IMR-90 (cell line): ENCODE measurements around the gene CPEB2. TPM values are rescaled to one million over a fixed set of nuclear protein-coding genes. Genes with fewer than 3 reads are reported as not detected.
A peak's percentile ranks its signal among the peaks of the same experiment; 100 is the strongest.

Experiments used
- ATAC-seq: fragments of 200-7000 bp; cut with Tn5 transposase; 2 replicates; pipeline ENCODE4 v1.9.1; 2020; ENCODE audit warnings: low read depth, mild to moderate bottlenecking, moderate library complexity
- BruUV-seq: library from RNA; stranded (reverse); fragments of 400-500 nt; replicated peaks from 2 replicates; lab custom pipeline; 2021; lab: Mats Ljungman, UMichigan
- CTCF ChIA-PET: fragments of 300-600 bp; formaldehyde crosslinking; extraction: SDS; loops from one replicate; lab custom pipeline; 2021; ENCODE audit warnings: antibody characterized with exemption; lab: Yijun Ruan, JAX
- POLR2A ChIA-PET: fragments of 300-600 bp; sonication (Branson Sonifier 250); formaldehyde crosslinking; loops from one replicate; lab custom pipeline; 2022; ENCODE audit warnings: antibody characterized with exemption; ENCODE audit not compliant: unreplicated experiment; lab: Charles Lee
- DNase-seq: peaks from one replicate; pipeline ENCODE4 v3.0.0; 2013
- H2AFZ ChIP-seq: replicated peaks from 2 replicates; pipeline ENCODE3; 2013; ENCODE audit warnings: low read length, mild to moderate bottlenecking; ENCODE audit not compliant: poor library complexity
- H2AK5ac ChIP-seq: 2 replicates; pipeline ENCODE4 v1.6.1; 2013; ENCODE audit warnings: low read depth, low read length, inconsistent platforms
- H2AK9ac ChIP-seq: replicated peaks from 2 replicates; pipeline ENCODE3; 2013; ENCODE audit warnings: mild to moderate bottlenecking, low read depth, low read length, moderate library complexity; ENCODE audit not compliant: poor library complexity
- H2BK120ac ChIP-seq: 2 replicates; pipeline ENCODE4 v1.6.1; 2013; ENCODE audit warnings: low read depth, low read length, inconsistent platforms
- H2BK15ac ChIP-seq: 3 replicates; pipeline ENCODE4 v1.6.1; 2013; ENCODE audit warnings: low read depth, low read length, inconsistent platforms
- H2BK20ac ChIP-seq: 2 replicates; pipeline ENCODE4 v1.6.1; 2013; ENCODE audit warnings: low read depth, mild to moderate bottlenecking, inconsistent platforms, low read length, moderate library complexity
- H2BK5ac ChIP-seq: 2 replicates; pipeline ENCODE4 v1.6.1; 2013; ENCODE audit warnings: mild to moderate bottlenecking, low read depth, low read length, inconsistent platforms; ENCODE audit not compliant: poor library complexity, severe bottlenecking
- H3K14ac ChIP-seq: replicated peaks from 2 replicates; pipeline ENCODE4 v1.6.1; 2013; ENCODE audit warnings: low read depth, low read length, inconsistent platforms
- H3K18ac ChIP-seq: 2 replicates; pipeline ENCODE4 v1.6.1; 2013; ENCODE audit warnings: low read depth, low read length, control low read depth
- H3K23ac ChIP-seq: 2 replicates; pipeline ENCODE4 v1.6.1; 2013; ENCODE audit warnings: low read depth, low read length, inconsistent platforms
- H3K27ac ChIP-seq: 2 replicates; pipeline ENCODE4 v1.5.1; 2013; ENCODE audit warnings: mild to moderate bottlenecking, control low read depth, low read length; ENCODE audit not compliant: insufficient read depth
- H3K27me3 ChIP-seq: 2 replicates; pipeline ENCODE4 v1.6.1; 2013; ENCODE audit warnings: low read length; ENCODE audit not compliant: control insufficient read depth, insufficient read depth
- H3K36me3 ChIP-seq: 2 replicates; pipeline ENCODE4 v1.6.1; 2013; ENCODE audit warnings: low read length, mixed read lengths; ENCODE audit not compliant: control insufficient read depth, insufficient read depth
- H3K4ac ChIP-seq: 2 replicates; pipeline ENCODE4 v1.6.1; 2013; ENCODE audit warnings: low read depth, low read length, inconsistent platforms
- H3K4me1 ChIP-seq: 2 replicates; pipeline ENCODE4 v1.6.1; 2013; ENCODE audit warnings: low read length, mixed read lengths; ENCODE audit not compliant: control insufficient read depth, insufficient read depth
- H3K4me2 ChIP-seq: 2 replicates; pipeline ENCODE4 v1.6.1; 2013; ENCODE audit warnings: low read depth, mild to moderate bottlenecking, control low read depth, low read length, moderate library complexity
- H3K4me3 ChIP-seq: 2 replicates; pipeline ENCODE4 v1.5.1; 2013; ENCODE audit warnings: low read depth, mild to moderate bottlenecking, control low read depth, low read length, moderate library complexity; ENCODE audit not compliant: insufficient read depth
- H3K56ac ChIP-seq: 2 replicates; pipeline ENCODE4 v1.6.1; 2013; ENCODE audit warnings: low read length, inconsistent platforms; ENCODE audit not compliant: insufficient read depth; ENCODE audit errors: extremely low read depth
- H3K79me1 ChIP-seq, 2 experiments: 2 replicates each; pipeline ENCODE4 v1.6.1; 2013; ENCODE audit warnings: low read length in 2 of 2, inconsistent platforms in 1 of 2, low read depth in 1 of 2
- H3K9ac ChIP-seq: 2 replicates; pipeline ENCODE4 v1.6.1; 2013; ENCODE audit warnings: low read depth, low read length, control low read depth
- H3K9me1 ChIP-seq: 2 replicates; pipeline ENCODE4 v1.6.1; 2013; ENCODE audit warnings: low read length, inconsistent platforms; ENCODE audit not compliant: insufficient read depth
- H3K9me3 ChIP-seq: 2 replicates; pipeline ENCODE4 v1.6.1; 2013; ENCODE audit warnings: low read length; ENCODE audit not compliant: control insufficient read depth, insufficient read depth
- H4K20me1 ChIP-seq: 2 replicates; pipeline ENCODE4 v1.6.1; 2013; ENCODE audit warnings: low read length, inconsistent platforms; ENCODE audit not compliant: insufficient read depth
- H4K5ac ChIP-seq: 2 replicates; pipeline ENCODE4 v1.6.1; 2013; ENCODE audit warnings: mild to moderate bottlenecking, low read depth, low read length, control low read depth
- H4K8ac ChIP-seq, 2 experiments: 2 replicates each; pipeline ENCODE4 v1.6.1; 2013; ENCODE audit warnings: low read depth in 2 of 2, low read length in 2 of 2, control low read depth in 1 of 2, inconsistent platforms in 1 of 2
- H4K91ac ChIP-seq: 2 replicates; pipeline ENCODE4 v1.6.1; 2013; ENCODE audit warnings: low read depth, low read length, inconsistent platforms; ENCODE audit not compliant: insufficient read depth
- CEBPB ChIP-seq: IDR thresholded peaks from 2 replicates; pipeline ENCODE4 v1.6.1; 2012; ENCODE audit warnings: low read depth, low read length, improper control_type of control experiment
- FOS ChIP-seq: fragments of 150-350 bp; IDR thresholded peaks from 2 replicates; pipeline ENCODE4 v1.6.1; 2016; ENCODE audit warnings: low read depth, low read length
- MAFK ChIP-seq: IDR thresholded peaks from 2 replicates; pipeline ENCODE4 v1.6.1; 2012; ENCODE audit warnings: low read depth, low read length, improper control_type of control experiment
- MXI1 ChIP-seq: IDR thresholded peaks from 2 replicates; pipeline ENCODE4 v1.6.1; 2012; ENCODE audit warnings: low read depth, mild to moderate bottlenecking, low read length, moderate library complexity, borderline replicate concordance
- WGBS, 2 experiments: methylation state at CpG; one replicate each; pipeline versions ENCODE4 v1.1.5 to v1.1.7; 2013; ENCODE audit warnings: missing lambda C conversion rate in 2 of 2; ENCODE audit not compliant: insufficient read length in 1 of 2; ENCODE audit errors: extremely low coverage in 2 of 2; 5-methylcytosine and 5-hydroxymethylcytosine counted together
- dilution Hi-C: fragments of 300-500 bp; cut with HindIII; formaldehyde crosslinking; loops from one replicate; pipeline ENCODE4 v1.14.3; 2018; ENCODE audit warnings: low sequenced_read_pairs; ENCODE audit not compliant: unreplicated experiment
- in situ Hi-C: fragments of 300-500 bp; cut with MboI; formaldehyde crosslinking; loops from 3 replicates; pipeline ENCODE4 v1.14.3; 2019; ENCODE audit warnings: low sequenced_read_pairs, inconsistent platforms, mixed read lengths
- intact Hi-C: fragments of 100-400 bp; cut with micrococcal nuclease; formaldehyde crosslinking; loops from 2 replicates; pipeline ENCODE4 v1.10.0; 2022
- polyA plus RNA-seq, 3 experiments: library from polyadenylated mRNA; depleted of rRNA; stranded (reverse); fragments of >200 nt; gene quantifications; 2 replicates each; pipeline ENCODE4 v1.2.3, GENCODE V29; 2012; ENCODE audit warnings: low replicate concordance in 1 of 3
- total RNA-seq: library from RNA; depleted of rRNA; stranded (reverse); fragments of >200 nt; gene quantifications from 2 replicates; pipeline ENCODE4 v1.2.3, GENCODE V29; 2012

The CPEB2 gene
- total and polyA plus RNA-seq, 2 of the 4 experiments (the other 2 are of a cell fraction): 10.6 to 12.0 TPM

DNA sequence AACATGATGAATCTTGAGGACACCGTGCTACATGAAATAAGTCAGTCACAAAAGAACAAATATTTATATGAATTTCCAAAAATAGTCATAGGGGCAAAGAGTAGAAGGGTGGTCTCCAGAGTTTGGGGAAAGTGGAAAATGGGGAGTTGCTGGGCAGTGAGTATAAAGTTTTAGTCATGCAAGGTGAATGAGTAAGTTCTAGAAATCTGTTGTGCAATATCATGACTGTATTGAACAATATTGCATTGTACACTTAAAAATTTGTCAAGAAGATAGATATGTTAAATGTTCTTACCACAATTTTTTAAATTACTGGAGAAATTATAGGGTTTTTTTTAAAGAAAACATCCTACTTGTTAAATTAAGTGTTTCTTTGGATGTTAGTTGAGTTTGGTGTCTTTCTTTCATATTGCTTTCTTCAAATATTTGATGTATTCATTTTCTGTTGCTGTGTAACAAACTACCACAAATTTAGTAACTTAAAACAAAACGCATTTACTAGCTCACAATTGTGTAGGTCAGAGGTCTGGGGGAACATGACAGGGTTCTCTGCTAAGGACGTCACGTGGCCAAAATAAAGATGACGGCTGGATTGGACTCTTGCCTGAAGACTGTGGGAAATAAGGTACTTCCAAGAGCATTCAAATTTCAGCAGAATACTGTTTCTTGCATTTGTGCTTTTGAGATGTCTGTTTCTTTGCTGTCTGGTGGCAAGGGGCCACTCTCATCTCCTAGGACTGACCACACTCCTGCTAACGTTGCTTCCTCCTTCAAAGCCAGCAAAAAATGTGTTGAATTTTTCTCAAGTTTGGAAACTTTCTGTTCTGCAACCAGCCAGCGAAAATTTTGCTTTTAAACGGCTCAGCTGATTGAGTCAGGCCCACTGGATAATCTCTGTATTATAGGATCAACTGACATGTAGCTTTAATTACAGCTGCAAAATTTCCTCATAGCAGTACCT, 76.7 kb downstream of the CPEB2 start:
- 100% methylated on average over 2 of the region's 8 CpGs; no CpG with 5 or more reads in 1 of the 2 experiments for WGBS, 2 experiments
- in situ Hi-C loops: no loop called here
- Histone ChIP-seq H2BK120ac (no peak overlapping the region), H4K5ac (no peak overlapping the region), H3K36me3 (no peaks in the 10 kb centered on the region), H2AFZ (no peak overlapping the region), H2BK20ac (no peak overlapping the region), H2AK9ac (no peak overlapping the region), H3K4me3 (no peak overlapping the region), H3K14ac (no peak overlapping the region), H3K9me3 (peaks cover 3% of the 10 kb centered on the region; the same call in 1 of the 2 replicates), H3K23ac (no peak overlapping the region), H4K20me1 (no peaks in the 10 kb centered on the region), H2BK5ac (peak overlapping the region; percentile 33), H3K4ac (no peak overlapping the region), H3K27me3 (no peaks in the 10 kb centered on the region; the same call in 1 of the 2 replicates), H3K79me1 (no peaks in the 10 kb centered on the region), H3K18ac (no peak overlapping the region), H4K91ac (no peak overlapping the region), H2BK15ac (no peak overlapping the region), H3K9me1 (no peaks in the 10 kb centered on the region), H2AK5ac (no peak overlapping the region), H3K4me2 (no peak overlapping the region), H3K56ac (no peak overlapping the region), H3K27ac (no peak overlapping the region), H4K8ac (no peak overlapping the region; a peak in 1 of 4 replicates), H3K4me1 (no peaks in the 10 kb centered on the region; the same call in 1 of the 2 replicates), H3K9ac (no peak overlapping the region)
- ATAC-seq (peak; percentile 19), DNase-seq (peak; percentile 57)
- intact Hi-C loops: no loop called here
- BruUV-seq: no TSS peak
- TF ChIP-seq CEBPB (peak; percentile 96), MAFK (no peak), MXI1 (no peak), FOS (0 out of 2 replicates have a peak, but pooled peaks have one; percentile 12)
- dilution Hi-C loops: no loop called here
- ChIA-PET POLR2A (no interaction called here), CTCF (interaction anchor here (0.7 kb wide), 1 partner anchor 357 kb away, joined by 3 read pairs; no protein-coding TSS in a partner anchor)
